ENCODE data around the gene SRPRA.
A peak's percentile ranks its signal among the peaks of the same experiment; 100 is the strongest.
"Not testable (repeated sequence)": the region's sequence is repeated elsewhere in the genome, so short reads cannot be mapped to it uniquely, and the experiment has no call there.

The SRPRA gene

GRCh38 chr11:126268708-126269579, at the start of gene SRPRA, which contains the start of gene FOXRED1:
TSS of gene SRPRA (minus strand) at chr11:126268895. CDS start at chr11:126268804, 91 bp downstream.
TSS of gene FOXRED1 (plus strand) at chr11:126269154. CDS start at chr11:126269207, 53 bp downstream.
- H3K4me3 ChIP-seq, result peak within 1 kb of the TSS; percentile 84
- no peaks in the 10 kb centered on the region; the same call in 1 of the 2 replicates for H4K20me1 ChIP-seq
- H3K27ac ChIP-seq, result peak within 1 kb of the TSS; percentile 92
- peaks cover 24% of the 10 kb centered on the region for H3K4me1 ChIP-seq
- no peaks in the 10 kb centered on the region for H3K9me3 ChIP-seq
- H3K36me3 ChIP-seq, result peaks cover 65% of the 10 kb centered on the region
- no peak for TF ChIP-seq Cebpa-rat (IDR thresholded peaks at IDR 0.05)
- H3K9ac ChIP-seq, result peak within 1 kb of the TSS; percentile 94
- H3K4me2 ChIP-seq, result peak within 1 kb of the TSS; percentile 95
- H3K27me3 ChIP-seq, result no peaks in the 10 kb centered on the region

GRCh38 chr11:126317756-126318573, 49.3 kb upstream of the SRPRA start:
- H3K4me2 ChIP-seq, result peak overlapping the region; percentile 91
- TF ChIP-seq Cebpa-rat (IDR thresholded peaks at IDR 0.05), result no peak
- H3K36me3 ChIP-seq, result peaks cover 43% of the 10 kb centered on the region
- H3K4me1 ChIP-seq, result peaks cover 49% of the 10 kb centered on the region
- H3K27ac ChIP-seq, result peak overlapping the region; percentile 79
- H3K4me3 ChIP-seq, result 0 out of 2 replicates have a peak overlapping the region, but pooled peaks have one; percentile 17
- H4K20me1 ChIP-seq, result peaks cover 5% of the 10 kb centered on the region; the same call in 1 of the 2 replicates
- H3K9ac ChIP-seq, result peak overlapping the region; percentile 66
- peaks cover 9% of the 10 kb centered on the region for H3K9me3 ChIP-seq
- no peaks in the 10 kb centered on the region for H3K27me3 ChIP-seq

GRCh38 chr11:126317432-126317755, 48.7 kb upstream of the SRPRA start:
- Histone ChIP-seq H3K9me3 (peaks cover 9% of the 10 kb centered on the region), H3K4me1 (peaks cover 49% of the 10 kb centered on the region), H3K9ac (peak overlapping the region; percentile 66), H4K20me1 (peaks cover 5% of the 10 kb centered on the region; the same call in 1 of the 2 replicates), H3K27me3 (no peaks in the 10 kb centered on the region), H3K4me2 (peak overlapping the region; percentile 91), H3K27ac (peak overlapping the region; percentile 79), H3K4me3 (no peak overlapping the region), H3K36me3 (peaks cover 45% of the 10 kb centered on the region)
- TF ChIP-seq Cebpa-rat (IDR thresholded peaks at IDR 0.05), result no peak

GRCh38 chr11:126313826-126314225, 45.1 kb upstream of the SRPRA start:
- H3K27me3 ChIP-seq, result no peaks in the 10 kb centered on the region
- H3K4me2 ChIP-seq, result no peak overlapping the region
- no peak for TF ChIP-seq Cebpa-rat (IDR thresholded peaks at IDR 0.05)
- 0 out of 2 replicates have a peak, but pooled peaks cover 15% of the 10 kb centered on the region for H4K20me1 ChIP-seq
- peaks cover 9% of the 10 kb centered on the region for H3K9me3 ChIP-seq
- peaks cover 66% of the 10 kb centered on the region for H3K36me3 ChIP-seq
- peaks cover 37% of the 10 kb centered on the region for H3K4me1 ChIP-seq
- no peak overlapping the region for H3K9ac ChIP-seq
- no peak overlapping the region for H3K27ac ChIP-seq
- H3K4me3 ChIP-seq, result no peak overlapping the region

GRCh38 chr11:126312961-126313360, 44.3 kb upstream of the SRPRA start:
- H4K20me1 ChIP-seq, result 0 out of 2 replicates have a peak, but pooled peaks cover 15% of the 10 kb centered on the region
- peaks cover 28% of the 10 kb centered on the region for H3K4me1 ChIP-seq
- H3K36me3 ChIP-seq, result peaks cover 75% of the 10 kb centered on the region
- no peak overlapping the region for H3K27ac ChIP-seq
- no peak for TF ChIP-seq Cebpa-rat (IDR thresholded peaks at IDR 0.05)
- H3K9ac ChIP-seq, result no peak overlapping the region
- peaks cover 9% of the 10 kb centered on the region for H3K9me3 ChIP-seq
- H3K27me3 ChIP-seq, result no peaks in the 10 kb centered on the region
- H3K4me2 ChIP-seq, result no peak overlapping the region
- H3K4me3 ChIP-seq, result no peak overlapping the region

- H4K20me1 ChIP-seq, result 0 out of 2 replicates have a peak, but pooled peaks cover 15% of the 10 kb centered on the region
- H3K4me1 ChIP-seq, result peaks cover 22% of the 10 kb centered on the region
- H3K27me3 ChIP-seq, result no peaks in the 10 kb centered on the region
- H3K36me3 ChIP-seq, result peaks cover 77% of the 10 kb centered on the region
- H3K27ac ChIP-seq, result 0 out of 2 replicates have a peak overlapping the region, but pooled peaks have one; percentile 31
- H3K9ac ChIP-seq, result no peak overlapping the region
- H3K4me2 ChIP-seq, result no peak overlapping the region
- no peak overlapping the region for H3K4me3 ChIP-seq
- TF ChIP-seq Cebpa-rat (IDR thresholded peaks at IDR 0.05), result no peak
- peaks cover 9% of the 10 kb centered on the region for H3K9me3 ChIP-seq
These were observed 43.0 kb upstream of the SRPRA start for GRCh38 chr11:126311401-126312291.

GRCh38 chr11:126310992-126311310, 42.3 kb upstream of the SRPRA start:
- H3K4me2 ChIP-seq, result no peak overlapping the region
- peaks cover 81% of the 10 kb centered on the region for H3K36me3 ChIP-seq
- H3K27me3 ChIP-seq, result no peaks in the 10 kb centered on the region
- TF ChIP-seq Cebpa-rat (IDR thresholded peaks at IDR 0.05), result no peak
- 0 out of 2 replicates have a peak, but pooled peaks cover 15% of the 10 kb centered on the region for H4K20me1 ChIP-seq
- no peak overlapping the region for H3K4me3 ChIP-seq
- no peak overlapping the region for H3K9ac ChIP-seq
- peaks cover 22% of the 10 kb centered on the region; the same call in 1 of the 2 replicates for H3K4me1 ChIP-seq
- peaks cover 6% of the 10 kb centered on the region for H3K9me3 ChIP-seq
- no peak overlapping the region for H3K27ac ChIP-seq

- H3K9ac ChIP-seq, result no peak overlapping the region
- 0 out of 2 replicates have a peak, but pooled peaks cover 15% of the 10 kb centered on the region for H4K20me1 ChIP-seq
- no peak for TF ChIP-seq Cebpa-rat (IDR thresholded peaks at IDR 0.05)
- peaks cover 27% of the 10 kb centered on the region; the same call in 1 of the 2 replicates for H3K4me1 ChIP-seq
- peaks cover 75% of the 10 kb centered on the region for H3K36me3 ChIP-seq
- H3K27ac ChIP-seq, result no peak overlapping the region
- 0 out of 2 replicates have a peak, but pooled peaks cover under 1% of the 10 kb centered on the region for H3K9me3 ChIP-seq
- H3K27me3 ChIP-seq, result no peaks in the 10 kb centered on the region
- H3K4me3 ChIP-seq, result no peak overlapping the region
- no peak overlapping the region for H3K4me2 ChIP-seq
These were observed 41.7 kb upstream of the SRPRA start for GRCh38 chr11:126310200-126310991.

- H3K9me3 ChIP-seq, H3K27me3 ChIP-seq, H3K27ac ChIP-seq, H3K4me2 ChIP-seq, H3K9ac ChIP-seq, H3K4me3 ChIP-seq: not testable (repeated sequence)
- Histone ChIP-seq H3K4me1 (peaks cover 36% of the 10 kb centered on the region), H3K36me3 (peaks cover 60% of the 10 kb centered on the region), H4K20me1 (0 out of 2 replicates have a peak, but pooled peaks cover 15% of the 10 kb centered on the region)
These were observed 40.1 kb upstream of the SRPRA start for GRCh38 chr11:126308771-126309170.

Measured in BLaER1 (cell line).